NCI-H2107 treated with DMSO at 0.1 percent for 48 hours (cell line): Measurements from ENCODE around the gene ZFPL1.

ENCODE experiments used
- DNase-seq: peaks from one replicate; lab custom pipeline; 2025; ENCODE audit not compliant: unreplicated experiment; lab: John Stamatoyannopoulos, UW

ZFPL1 gene

GRCh38 chr11:65083834-65084597 lies at the start of gene ZFPL1, which contains the start of gene CDCA5:
Gene ZFPL1, plus strand, starts transcription at chr11:65084222. Its CDS starts 477 bp downstream, at chr11:65084699.
Gene CDCA5, minus strand, starts transcription at chr11:65084040. Its CDS starts 62 bp downstream, at chr11:65083978.
- DNase-seq, result peak; percentile 92

- no peak for DNase-seq
Measured at GRCh38 chr11:65034423-65034822, 49.6 kb upstream of the ZFPL1 start.

- no peak for DNase-seq
Measured at GRCh38 chr11:65035579-65035978, 48.4 kb upstream of the ZFPL1 start.

DNA sequence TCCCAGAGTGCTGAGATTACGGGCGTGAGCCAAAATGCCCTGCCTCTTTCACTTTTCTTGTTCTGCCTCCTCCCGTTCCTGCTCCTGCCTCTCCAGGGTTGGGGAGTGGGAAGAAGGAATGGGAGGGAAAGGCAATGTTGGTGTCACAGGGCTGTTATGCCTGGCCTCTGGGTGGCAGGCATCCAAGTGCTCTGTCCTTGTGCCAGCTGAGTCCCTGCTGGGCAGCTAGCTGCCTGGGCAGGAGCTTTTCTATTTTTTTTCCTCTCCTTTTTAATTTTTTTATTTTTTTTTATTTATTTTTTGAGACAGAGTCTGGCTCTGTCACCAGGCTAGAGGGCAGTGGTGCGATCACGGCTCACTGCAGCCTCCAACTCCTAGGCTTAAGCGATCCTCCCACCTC lies 47.1 kb upstream of the ZFPL1 start:
- no peak for DNase-seq

DNA sequence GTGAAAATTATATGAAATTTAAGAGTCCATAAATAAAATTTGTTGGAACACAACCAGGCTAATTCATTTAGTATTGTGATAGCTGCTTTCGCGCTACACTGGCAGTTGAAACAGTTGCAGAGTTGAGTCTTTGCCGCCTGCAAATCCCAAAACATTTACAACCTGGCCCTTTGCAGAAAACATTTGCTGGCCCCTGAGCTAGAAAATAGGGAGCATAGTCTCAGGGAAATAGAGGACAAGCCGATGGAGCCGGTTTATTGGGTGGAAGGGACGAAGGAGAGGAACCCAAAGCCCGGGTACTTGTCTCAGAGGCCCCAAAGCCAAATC lies 43.5 kb upstream of the ZFPL1 start:
- DNase-seq, result no peak

- DNase-seq, result peak; percentile 87
Measured at GRCh38 chr11:65040847-65041622, 43.0 kb upstream of the ZFPL1 start, which contains the start of gene SAC3D1. Gene SAC3D1, plus strand, starts transcription at chr11:65041210. Its CDS starts 83 bp downstream, at chr11:65041293.

- DNase-seq, result no peak
Measured at GRCh38 chr11:65042891-65043290, 41.1 kb upstream of the ZFPL1 start.

DNA sequence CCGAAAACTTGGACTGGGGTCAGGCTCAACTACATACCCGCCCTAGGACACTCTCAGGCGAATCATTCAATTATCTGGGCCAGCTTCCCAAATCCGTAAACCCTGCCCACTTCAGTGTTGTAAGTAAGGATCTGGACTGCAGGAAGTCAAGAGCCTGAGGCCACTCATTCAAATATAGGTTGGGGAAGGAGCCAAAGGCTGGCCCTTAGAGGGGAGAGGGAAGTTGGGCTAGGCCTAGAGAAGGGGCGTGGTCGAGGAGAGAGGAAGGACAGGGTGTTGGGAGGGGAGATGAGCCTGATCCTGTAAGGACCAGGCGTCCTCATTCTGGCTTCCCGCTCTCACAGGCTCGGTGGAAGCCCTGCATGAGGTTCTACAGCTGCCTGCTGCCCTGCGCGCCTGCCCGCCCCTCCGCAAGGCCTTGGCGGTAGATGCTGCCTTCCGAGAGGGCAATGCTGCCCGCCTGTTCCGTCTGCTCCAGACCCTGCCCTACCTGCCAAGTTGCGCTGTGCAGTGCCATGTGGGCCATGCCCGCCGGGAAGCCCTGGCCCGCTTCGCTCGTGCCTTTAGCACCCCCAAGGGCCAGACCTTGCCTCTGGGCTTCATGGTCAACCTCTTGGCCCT lies 40.0 kb upstream of the ZFPL1 start:
- DNase-seq, result no peak

DNA sequence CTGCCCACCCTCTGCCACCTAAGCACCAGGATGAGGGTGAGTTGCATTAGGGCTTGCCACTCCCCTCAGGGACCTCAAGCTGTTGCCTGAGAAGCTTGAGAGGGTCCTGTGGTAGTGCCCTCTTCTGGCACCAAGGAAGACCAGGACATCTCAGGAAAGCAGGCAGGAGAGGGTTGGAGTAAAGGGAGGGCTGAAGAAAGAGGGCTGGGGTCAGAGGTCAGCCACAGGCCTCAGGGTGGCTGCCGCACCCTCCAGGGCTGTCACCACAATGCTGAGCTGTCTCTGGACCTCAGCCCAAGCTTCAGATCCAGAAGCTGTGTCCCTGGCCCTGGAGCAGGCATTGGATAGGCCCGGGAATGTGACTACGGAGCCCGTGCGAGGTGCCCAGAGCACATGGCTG lies 39.0 kb upstream of the ZFPL1 start:
- no peak for DNase-seq

DNA sequence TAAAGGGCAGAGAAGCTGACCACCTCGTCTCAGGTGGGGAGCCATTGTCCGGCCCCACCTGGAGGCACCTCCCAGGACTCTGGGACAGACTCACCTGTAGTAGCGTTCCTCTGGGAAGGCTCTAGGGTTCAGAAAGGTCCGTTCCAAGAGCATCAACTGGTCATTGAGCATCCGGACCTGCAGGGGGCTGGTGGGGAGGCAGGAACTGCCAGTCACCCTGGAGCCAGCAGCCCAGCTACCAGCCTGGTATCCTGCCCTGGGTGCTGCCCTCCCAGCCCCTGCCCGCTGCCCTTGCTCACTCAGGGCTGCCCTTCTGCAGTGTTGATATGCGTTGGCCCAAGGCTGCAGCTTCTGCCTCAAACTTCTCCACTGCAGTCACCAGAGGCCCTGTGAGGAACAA lies 38.3 kb upstream of the ZFPL1 start:
- DNase-seq, result no peak

- DNase-seq, result no peak
Measured at GRCh38 chr11:65047581-65048422, 36.2 kb upstream of the ZFPL1 start.

DNA sequence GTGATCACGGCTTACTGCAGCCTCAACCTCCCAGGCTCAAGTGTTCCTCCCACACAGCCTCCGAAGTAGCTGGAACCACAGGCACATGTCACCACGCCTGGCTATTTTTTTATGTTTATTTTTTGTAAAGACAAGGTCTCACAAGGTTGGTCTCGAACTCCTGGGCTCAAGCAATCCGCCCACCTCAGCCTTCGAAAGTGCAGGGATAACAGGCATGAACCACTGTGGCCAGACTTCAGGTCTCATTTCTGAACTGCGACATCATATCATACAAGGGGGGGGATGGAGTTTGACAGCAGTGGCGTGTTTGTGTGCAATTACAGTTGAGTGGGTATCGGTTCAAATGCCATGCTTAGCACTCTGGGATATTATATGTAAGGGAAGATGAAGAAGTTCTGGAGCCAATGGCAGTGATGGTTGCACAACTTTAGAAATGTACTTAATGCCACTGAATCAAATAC lies 32.6 kb upstream of the ZFPL1 start:
- no peak for DNase-seq

- no peak for DNase-seq
Measured at GRCh38 chr11:65053827-65054508, 30.1 kb upstream of the ZFPL1 start.

DNA sequence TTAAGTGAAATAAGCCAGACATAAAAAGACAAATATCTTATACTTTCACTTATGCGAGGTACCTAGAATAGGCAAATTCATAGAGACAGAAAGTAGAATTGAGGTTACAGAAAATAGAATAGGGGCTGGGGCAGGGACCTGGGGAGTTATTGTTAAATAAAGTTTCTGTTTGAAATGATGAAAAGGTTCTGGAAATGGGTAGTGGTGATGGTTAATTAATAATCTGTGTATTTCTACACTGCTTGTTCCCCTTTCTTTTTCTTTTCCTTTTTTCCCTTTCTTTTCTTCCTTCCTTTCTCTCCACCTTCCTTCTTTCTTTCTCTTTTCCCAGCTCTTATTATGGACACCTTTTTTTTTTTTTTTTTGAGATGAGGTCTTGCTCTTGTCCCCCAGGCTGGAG lies 28.5 kb upstream of the ZFPL1 start:
- no peak for DNase-seq

DNA sequence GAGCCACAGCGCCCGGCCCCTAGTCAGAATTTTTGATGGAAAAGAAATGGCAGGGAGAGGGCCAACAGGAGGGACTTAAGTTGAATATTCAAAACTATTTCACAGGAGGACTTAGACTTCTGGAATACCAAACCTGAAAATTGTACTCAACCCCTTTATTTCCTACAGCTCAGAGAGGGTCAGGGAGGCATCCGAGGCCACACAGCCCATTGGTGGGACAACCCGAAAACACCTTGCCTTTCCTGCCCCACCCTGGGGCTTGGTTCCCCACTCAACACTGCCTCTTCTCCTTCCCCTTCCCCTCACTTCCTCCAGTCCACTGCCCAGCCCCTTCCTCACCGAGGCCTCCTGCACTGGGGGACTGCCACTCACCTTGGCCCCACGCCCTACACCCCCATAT lies 27.0 kb upstream of the ZFPL1 start:
- no peak for DNase-seq

GRCh38 chr11:65057526-65057925 lies 26.5 kb upstream of the ZFPL1 start:
- no peak for DNase-seq

GRCh38 chr11:65058012-65058411 lies 26.0 kb upstream of the ZFPL1 start:
- peak; percentile 19 for DNase-seq

GRCh38 chr11:65058419-65059054 lies 25.5 kb upstream of the ZFPL1 start, which contains the start of gene NAALADL1:
Gene NAALADL1, minus strand, starts transcription at chr11:65058553. Its CDS starts 32 bp downstream, at chr11:65058521.
- no peak for DNase-seq

- DNase-seq, result no peak
Measured at GRCh38 chr11:65059523-65059922, 24.5 kb upstream of the ZFPL1 start.
